ENCODE results near the gene RALGPS1. TPM values are rescaled to one million over a fixed set of nuclear protein-coding genes. Genes with fewer than 3 reads are reported as not detected.

Gene RALGPS1
- total RNA-seq, 1 donor from 2014 or later: 15.2 TPM

DNA sequence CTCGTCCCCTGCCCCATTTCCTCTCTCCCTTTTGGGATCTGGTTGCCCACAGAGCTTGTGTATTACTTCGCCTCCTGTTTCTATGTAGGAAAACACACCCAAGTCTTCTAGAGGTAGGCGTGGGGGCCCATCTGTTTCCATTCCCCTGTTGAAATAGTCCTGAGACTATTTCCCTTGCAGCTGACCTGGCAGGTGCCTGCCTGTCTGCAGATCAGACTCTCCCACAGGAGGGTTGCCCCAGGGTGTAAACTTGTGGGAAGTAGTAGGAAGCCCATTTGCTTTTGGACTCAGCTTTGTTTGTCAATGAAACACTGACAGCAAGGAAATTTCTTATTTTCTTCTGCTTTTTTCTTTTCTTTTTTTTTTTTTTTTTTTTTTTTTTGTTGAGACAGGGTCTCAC is 333.7 kb downstream of the RALGPS1 start:
- Histone ChIP-seq H3K9me3 (no peaks in the 10 kb centered on the region), H3K4me1 (peaks cover 15% of the 10 kb centered on the region), H3K27ac (no peak overlapping the region), H3K27me3 (no peaks in the 10 kb centered on the region), H3K4me3 (no peak overlapping the region), H3K36me3 (no peaks in the 10 kb centered on the region)
- intact Hi-C loops (cut with DNase I): no loop called here
- no peak for DNase-seq (ENCODE audit: extremely low spot score in 2 of 2)
- TF ChIP-seq POLR2A (IDR thresholded peaks at IDR 0.05): no peak
- TF ChIP-seq, protein P1, sequence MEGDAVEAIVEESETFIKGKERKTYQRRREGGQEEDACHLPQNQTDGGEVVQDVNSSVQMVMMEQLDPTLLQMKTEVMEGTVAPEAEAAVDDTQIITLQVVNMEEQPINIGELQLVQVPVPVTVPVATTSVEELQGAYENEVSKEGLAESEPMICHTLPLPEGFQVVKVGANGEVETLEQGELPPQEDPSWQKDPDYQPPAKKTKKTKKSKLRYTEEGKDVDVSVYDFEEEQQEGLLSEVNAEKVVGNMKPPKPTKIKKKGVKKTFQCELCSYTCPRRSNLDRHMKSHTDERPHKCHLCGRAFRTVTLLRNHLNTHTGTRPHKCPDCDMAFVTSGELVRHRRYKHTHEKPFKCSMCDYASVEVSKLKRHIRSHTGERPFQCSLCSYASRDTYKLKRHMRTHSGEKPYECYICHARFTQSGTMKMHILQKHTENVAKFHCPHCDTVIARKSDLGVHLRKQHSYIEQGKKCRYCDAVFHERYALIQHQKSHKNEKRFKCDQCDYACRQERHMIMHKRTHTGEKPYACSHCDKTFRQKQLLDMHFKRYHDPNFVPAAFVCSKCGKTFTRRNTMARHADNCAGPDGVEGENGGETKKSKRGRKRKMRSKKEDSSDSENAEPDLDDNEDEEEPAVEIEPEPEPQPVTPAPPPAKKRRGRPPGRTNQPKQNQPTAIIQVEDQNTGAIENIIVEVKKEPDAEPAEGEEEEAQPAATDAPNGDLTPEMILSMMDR (IDR thresholded peaks at IDR 0.05): no peak

DNA sequence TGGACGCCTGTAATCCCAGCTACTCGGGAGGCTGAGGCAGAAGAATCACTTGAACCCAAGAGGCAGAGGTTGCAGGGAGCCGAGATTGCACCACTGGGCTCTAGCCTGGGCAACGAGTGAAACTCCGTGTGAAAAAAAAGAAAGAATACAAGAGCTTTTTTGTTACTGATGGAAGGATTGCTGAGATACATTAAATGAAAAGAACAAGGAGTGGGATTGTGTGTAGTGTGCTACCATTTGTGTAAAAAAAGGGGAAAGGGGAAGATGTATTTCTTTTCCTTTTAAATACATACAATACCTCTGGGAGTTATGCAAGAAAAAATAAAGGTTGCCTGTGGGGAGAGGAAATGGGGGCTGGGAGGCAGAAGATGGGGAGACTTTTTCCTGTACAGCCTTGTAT is 335.3 kb downstream of the RALGPS1 start:
- no peak overlapping the region for H3K4me3 ChIP-seq
- no peak for DNase-seq (ENCODE audit: extremely low spot score in 2 of 2)
- TF ChIP-seq, protein P1 (IDR thresholded peaks at IDR 0.05): no peak
- TF ChIP-seq POLR2A (IDR thresholded peaks at IDR 0.05) (no peak), POLR2AphosphoS5 (IDR thresholded peaks at IDR 0.05; ENCODE audit: insufficient read depth in 1 of 2, low read depth in 1 of 2) (no peak)
- H3K36me3 ChIP-seq: no peaks in the 10 kb centered on the region
- H3K27me3 ChIP-seq: no peaks in the 10 kb centered on the region
- no peak overlapping the region for H3K27ac ChIP-seq
- no peaks in the 10 kb centered on the region for H3K9me3 ChIP-seq
- peaks cover 7% of the 10 kb centered on the region for H3K4me1 ChIP-seq
- intact Hi-C loops (cut with DNase I): no loop called here

DNA sequence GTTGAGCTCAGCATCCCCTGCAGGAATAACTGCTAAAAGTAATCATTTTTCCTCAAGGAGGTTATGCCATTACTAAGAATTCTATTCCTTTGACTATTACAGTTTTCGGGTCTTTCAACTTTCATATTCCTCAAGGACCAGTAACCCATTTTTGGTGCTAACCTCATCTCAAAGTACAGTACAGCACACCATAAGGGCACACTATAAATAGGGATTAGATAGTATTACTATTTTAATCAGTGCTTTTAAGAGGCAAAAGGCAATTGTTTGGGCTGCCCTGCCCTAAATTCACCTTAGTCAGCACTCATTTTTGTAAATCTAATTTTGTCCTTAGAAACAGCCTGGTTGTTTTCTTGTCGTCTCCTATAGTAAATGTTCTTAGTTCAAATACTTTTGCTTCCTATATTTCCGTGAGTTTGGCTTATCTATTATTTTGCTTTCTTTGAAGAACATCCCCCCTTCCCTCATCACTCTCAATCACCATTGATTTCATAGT is 336.4 kb downstream of the RALGPS1 start:
- Histone ChIP-seq H3K4me1 (peaks cover under 1% of the 10 kb centered on the region), H3K36me3 (no peaks in the 10 kb centered on the region), H3K9me3 (no peaks in the 10 kb centered on the region), H3K27ac (no peak overlapping the region), H3K4me3 (no peak overlapping the region), H3K27me3 (no peaks in the 10 kb centered on the region)
- intact Hi-C loops (cut with DNase I): no loop called here
- TF ChIP-seq POLR2AphosphoS5 (IDR thresholded peaks at IDR 0.05; ENCODE audit: insufficient read depth in 1 of 2, low read depth in 1 of 2): no peak
- TF ChIP-seq POLR2A (IDR thresholded peaks at IDR 0.05): no peak
- TF ChIP-seq, protein P1 (IDR thresholded peaks at IDR 0.05): no peak
- DNase-seq (ENCODE audit: extremely low spot score in 2 of 2): no peak

DNA sequence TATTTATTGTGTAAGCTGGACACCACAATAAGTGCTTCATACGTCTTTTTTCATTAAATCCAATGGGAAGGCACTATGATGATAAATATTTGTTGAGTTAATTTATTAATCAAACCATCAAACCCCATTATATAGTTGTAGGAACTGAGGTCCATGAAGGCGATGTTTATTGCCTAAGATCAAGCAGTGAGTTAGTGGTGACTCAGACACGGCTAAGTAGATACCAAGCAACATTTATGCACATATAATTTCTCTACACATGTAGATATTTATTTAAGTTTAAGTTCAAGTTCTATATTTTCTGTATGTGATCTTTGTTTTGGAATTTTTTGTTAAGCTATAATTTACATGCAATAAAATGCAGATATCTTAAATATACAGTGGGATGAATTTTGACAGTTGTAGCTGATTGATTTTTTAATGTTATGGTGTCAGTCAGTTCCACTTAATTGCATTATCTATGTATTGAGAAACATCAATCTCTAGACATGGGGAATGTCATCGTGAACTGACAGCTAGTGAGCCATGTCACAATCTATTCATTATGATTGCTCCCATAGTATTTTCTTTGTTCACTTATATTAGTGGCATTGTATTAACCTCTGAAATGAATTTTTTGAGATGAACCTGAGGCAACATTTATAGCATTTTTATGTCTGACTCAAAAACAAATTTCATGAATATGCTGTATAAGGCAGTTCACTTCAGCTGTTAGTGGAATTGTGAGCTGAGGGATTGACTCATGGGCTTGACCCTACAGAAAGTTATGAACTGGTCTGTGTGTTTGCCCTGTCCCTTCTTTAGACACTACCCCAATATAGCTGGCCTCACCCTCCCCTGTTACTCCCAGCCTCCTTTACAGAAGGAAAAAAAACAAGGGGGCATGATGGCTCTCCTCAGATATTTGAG is 338.1 kb downstream of the RALGPS1 start:
- no peak overlapping the region for H3K4me3 ChIP-seq
- H3K4me1 ChIP-seq: no peaks in the 10 kb centered on the region
- no peaks in the 10 kb centered on the region for H3K36me3 ChIP-seq
- no peaks in the 10 kb centered on the region for H3K9me3 ChIP-seq
- intact Hi-C loops (cut with DNase I): no loop called here
- no peak for TF ChIP-seq POLR2AphosphoS5 (IDR thresholded peaks at IDR 0.05; ENCODE audit: insufficient read depth in 1 of 2, low read depth in 1 of 2)
- TF ChIP-seq POLR2A (IDR thresholded peaks at IDR 0.05): no peak
- TF ChIP-seq, protein P1 (IDR thresholded peaks at IDR 0.05): no peak
- DNase-seq (ENCODE audit: extremely low spot score in 2 of 2): no peak
- H3K27ac ChIP-seq: no peak overlapping the region
- H3K27me3 ChIP-seq: no peaks in the 10 kb centered on the region

DNA sequence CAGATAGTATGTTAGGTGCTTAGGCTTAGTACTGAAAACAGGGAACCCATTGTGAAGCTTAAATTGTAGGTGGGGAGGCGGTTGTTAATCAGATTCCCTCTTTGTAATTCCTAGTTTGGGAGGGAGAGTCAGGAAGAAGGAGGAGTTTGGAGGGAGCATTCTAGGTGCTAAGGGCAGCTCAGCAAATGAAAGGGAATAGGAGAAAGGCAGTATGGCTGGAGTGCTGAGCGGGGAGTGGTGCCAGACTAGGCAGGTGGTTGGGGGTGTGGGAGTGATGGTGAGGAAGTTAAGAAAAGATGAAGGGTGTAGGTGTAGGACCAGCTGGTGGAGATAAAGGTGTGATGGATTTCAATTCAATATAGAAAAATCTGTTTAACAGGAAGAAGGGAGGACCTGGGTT is 338.9 kb downstream of the RALGPS1 start:
- no peak for DNase-seq (ENCODE audit: extremely low spot score in 2 of 2)
- Histone ChIP-seq H3K9me3 (no peaks in the 10 kb centered on the region), H3K36me3 (no peaks in the 10 kb centered on the region), H3K4me3 (no peak overlapping the region), H3K27ac (no peak overlapping the region), H3K4me1 (no peaks in the 10 kb centered on the region), H3K27me3 (no peaks in the 10 kb centered on the region)
- intact Hi-C loops (cut with DNase I): no loop called here
- TF ChIP-seq POLR2A (IDR thresholded peaks at IDR 0.05) (no peak), POLR2AphosphoS5 (IDR thresholded peaks at IDR 0.05; ENCODE audit: insufficient read depth in 1 of 2, low read depth in 1 of 2) (no peak)
- TF ChIP-seq, protein P1 (IDR thresholded peaks at IDR 0.05): no peak

Measured in vagina (tissue), 2 donors.